HepG2 (cell line): ENCODE data around the gene SERPINB6. TPM values are rescaled to one million over a fixed set of nuclear protein-coding genes. Genes with fewer than 3 reads are reported as not detected.
A peak's percentile ranks its signal among the peaks of the same experiment; 100 is the strongest.

Experiments used
- EEA1 ChIP-seq: sonication (generic); formaldehyde crosslinking; IDR thresholded peaks from 2 replicates; pipeline ENCODE4 v1.5.1; 2020; ENCODE audit warnings: mild to moderate bottlenecking, missing genetic modification reagents, borderline replicate concordance
- EP300 ChIP-seq, 3 experiments: sonication (generic) in 1 of 3; formaldehyde crosslinking in 1 of 3; IDR thresholded peaks; 2 replicates each; pipeline versions ENCODE4 v1.5.1 to v1.6.1; 2011 to 2020; ENCODE audit warnings: low read depth in 2 of 3, low read length in 2 of 3, borderline replicate concordance in 1 of 3, improper control_type of control experiment in 1 of 3, mild to moderate bottlenecking in 1 of 3, missing genetic modification reagents in 1 of 3, moderate library complexity in 1 of 3
- HOMEZ ChIP-seq: IDR thresholded peaks from 2 replicates; pipeline ENCODE4 v1.6.1; 2016; ENCODE audit warnings: low read depth
- ISX ChIP-seq: sonication (generic); formaldehyde crosslinking; conservative IDR thresholded peaks from 2 replicates; pipeline ENCODE4 v1.5.0; 2020; ENCODE audit warnings: missing genetic modification reagents
- MEF2D ChIP-seq: sonication (generic); formaldehyde crosslinking; IDR thresholded peaks from 2 replicates; pipeline ENCODE4 v1.5.1; 2020; ENCODE audit warnings: mild to moderate bottlenecking, missing genetic modification reagents
- MLX ChIP-seq: IDR thresholded peaks from 2 replicates; pipeline ENCODE4 v1.6.1; 2016
- NCOA2 ChIP-seq: sonication (generic); formaldehyde crosslinking; IDR thresholded peaks from 2 replicates; pipeline ENCODE4 v1.8.0; 2022; ENCODE audit warnings: inconsistent platforms
- TBL1XR1 ChIP-seq: fragments of 150-350 bp; IDR thresholded peaks from 2 replicates; pipeline ENCODE4 v1.6.1; 2014; ENCODE audit warnings: borderline replicate concordance, low read length; ENCODE audit not compliant: partially characterized antibody
- ZBTB38 ChIP-seq: sonication (generic); formaldehyde crosslinking; IDR thresholded peaks from 2 replicates; pipeline ENCODE4 v1.5.1; 2020; ENCODE audit warnings: mild to moderate bottlenecking, missing genetic modification reagents
- ZFYVE20 ChIP-seq: sonication (generic); formaldehyde crosslinking; IDR thresholded peaks from 2 replicates; pipeline ENCODE4 v1.8.0; 2023; ENCODE audit warnings: low read depth, mild to moderate bottlenecking, moderate library complexity, missing genetic modification reagents, borderline replicate concordance
- ZNF138 ChIP-seq: sonication (generic); formaldehyde crosslinking; IDR thresholded peaks from 2 replicates; pipeline ENCODE4 v1.5.0; 2020; ENCODE audit warnings: mild to moderate bottlenecking, low read depth, missing genetic modification reagents
- ZNF224 ChIP-seq: sonication (generic); formaldehyde crosslinking; IDR thresholded peaks from 2 replicates; pipeline ENCODE4 v1.5.0; 2020; ENCODE audit warnings: mild to moderate bottlenecking, missing genetic modification reagents
- ZNF382 ChIP-seq: sonication (generic); formaldehyde crosslinking; IDR thresholded peaks from 2 replicates; pipeline ENCODE4 v1.5.0; 2020; ENCODE audit warnings: missing genetic modification reagents, mild to moderate bottlenecking, borderline replicate concordance
- ZNF749 ChIP-seq: sonication (generic); formaldehyde crosslinking; IDR thresholded peaks from 2 replicates; pipeline ENCODE4 v1.8.0; 2022; ENCODE audit warnings: mild to moderate bottlenecking, missing genetic modification reagents, moderate library complexity, borderline replicate concordance
- ZNF772 ChIP-seq: sonication (generic); formaldehyde crosslinking; IDR thresholded peaks from 2 replicates; pipeline ENCODE4 v1.5.0; 2020; ENCODE audit warnings: mild to moderate bottlenecking, missing genetic modification reagents
- ZNF775 ChIP-seq: sonication (generic); formaldehyde crosslinking; IDR thresholded peaks from 2 replicates; pipeline ENCODE4 v1.4.0; 2020; ENCODE audit warnings: missing genetic modification reagents, mild to moderate bottlenecking, moderate library complexity, borderline replicate concordance
- ZNF792 ChIP-seq: IDR thresholded peaks from 2 replicates; pipeline ENCODE4 v1.6.1; 2016
- polyA plus RNA-seq, 8 experiments: library from polyadenylated mRNA; depleted of rRNA in 3 of 8; stranded (reverse) in 7 of 8; unstranded in 1 of 8; fragments of >200 nt; fragmentation: Illumina TruSeq in 4 of 8; extraction: Trizol in 4 of 8; gene quantifications; 2 replicates each; pipeline versions ENCODE4 v1.2.1 to v1.2.3, GENCODE V29; 2011 to 2016; ENCODE audit warnings: low read depth in 4 of 8, missing spikeins in 1 of 8, mixed read lengths in 1 of 8; ENCODE audit not compliant: insufficient read depth in 1 of 8
- total RNA-seq, 5 experiments: library from RNA; depleted of rRNA; stranded (reverse); fragments of >200 nt; fragmentation: Illumina TruSeq; extraction: Trizol; gene quantifications; 2 replicates each; pipeline ENCODE4 v1.2.3, GENCODE V29; 2016; ENCODE audit warnings: low read depth in 1 of 5
- TF ChIP-seq, protein P1 (sequence below): sonication (generic); formaldehyde crosslinking; IDR thresholded peaks from 2 replicates; pipeline ENCODE4 v1.4.0; 2020; ENCODE audit warnings: missing genetic modification reagents, borderline replicate concordance
- TF ChIP-seq, protein P2 (sequence below): sonication (generic); formaldehyde crosslinking; conservative IDR thresholded peaks from 2 replicates; pipeline ENCODE4 v1.4.0; 2020; ENCODE audit warnings: missing genetic modification reagents

The SERPINB6 gene
- total and polyA plus RNA-seq, 2 of the 13 experiments (the other 11 are each of a cell fraction or from before 2014, with no cell fraction given): 38.2 to 61.3 TPM

GRCh38 chr6:2971420-2972218 is at the start of gene SERPINB6 (continued):
- TF ChIP-seq, protein P1, sequence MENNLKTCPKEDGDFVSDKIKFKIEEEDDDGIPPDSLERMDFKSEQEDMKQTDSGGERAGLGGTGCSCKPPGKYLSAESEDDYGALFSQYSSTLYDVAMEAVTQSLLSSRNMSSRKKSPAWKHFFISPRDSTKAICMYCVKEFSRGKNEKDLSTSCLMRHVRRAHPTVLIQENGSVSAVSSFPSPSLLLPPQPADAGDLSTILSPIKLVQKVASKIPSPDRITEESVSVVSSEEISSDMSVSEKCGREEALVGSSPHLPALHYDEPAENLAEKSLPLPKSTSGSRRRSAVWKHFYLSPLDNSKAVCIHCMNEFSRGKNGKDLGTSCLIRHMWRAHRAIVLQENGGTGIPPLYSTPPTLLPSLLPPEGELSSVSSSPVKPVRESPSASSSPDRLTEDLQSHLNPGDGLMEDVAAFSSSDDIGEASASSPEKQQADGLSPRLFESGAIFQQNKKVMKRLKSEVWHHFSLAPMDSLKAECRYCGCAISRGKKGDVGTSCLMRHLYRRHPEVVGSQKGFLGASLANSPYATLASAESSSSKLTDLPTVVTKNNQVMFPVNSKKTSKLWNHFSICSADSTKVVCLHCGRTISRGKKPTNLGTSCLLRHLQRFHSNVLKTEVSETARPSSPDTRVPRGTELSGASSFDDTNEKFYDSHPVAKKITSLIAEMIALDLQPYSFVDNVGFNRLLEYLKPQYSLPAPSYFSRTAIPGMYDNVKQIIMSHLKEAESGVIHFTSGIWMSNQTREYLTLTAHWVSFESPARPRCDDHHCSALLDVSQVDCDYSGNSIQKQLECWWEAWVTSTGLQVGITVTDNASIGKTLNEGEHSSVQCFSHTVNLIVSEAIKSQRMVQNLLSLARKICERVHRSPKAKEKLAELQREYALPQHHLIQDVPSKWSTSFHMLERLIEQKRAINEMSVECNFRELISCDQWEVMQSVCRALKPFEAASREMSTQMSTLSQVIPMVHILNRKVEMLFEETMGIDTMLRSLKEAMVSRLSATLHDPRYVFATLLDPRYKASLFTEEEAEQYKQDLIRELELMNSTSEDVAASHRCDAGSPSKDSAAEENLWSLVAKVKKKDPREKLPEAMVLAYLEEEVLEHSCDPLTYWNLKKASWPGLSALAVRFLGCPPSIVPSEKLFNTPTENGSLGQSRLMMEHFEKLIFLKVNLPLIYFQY: peak; percentile 12; the same call in 1 of the 2 replicates
- TF ChIP-seq ZBTB38 (CRISPR knock-in tag) (peak; percentile 74; the same call in 1 of the 2 replicates), ZNF224 (CRISPR knock-in tag) (no peak; the same call in 1 of the 2 replicates), ZNF138 (CRISPR knock-in tag) (0 out of 2 replicates have a peak, but pooled peaks have one; percentile 17), MEF2D (CRISPR knock-in tag) (peak; percentile 56; the same call in 1 of the 2 replicates), ZNF792 (0 out of 2 replicates have a peak, but pooled peaks have one; percentile 56), EEA1 (peak; percentile 88), ZNF382 (CRISPR knock-in tag) (no peak), EP300 (IDR thresholded peaks at IDR 0.05; ENCODE audit: low read depth in 2 of 2, low read length in 2 of 2) (no peak; a peak in 1 of 4 replicates), EP300 (CRISPR knock-in tag; IDR thresholded peaks at IDR 0.05; ENCODE audit: borderline replicate concordance) (no peak), NCOA2 (CRISPR knock-in tag) (0 out of 2 replicates have a peak, but pooled peaks have one; percentile 31), HOMEZ (CRISPR knock-in tag) (no peak), ZNF749 (CRISPR knock-in tag) (peak; percentile 31; the same call in 1 of the 2 replicates), ZNF772 (CRISPR knock-in tag) (no peak; the same call in 1 of the 2 replicates), ZNF775 (no peak), ISX (no peak), MLX (CRISPR knock-in tag) (no peak), TBL1XR1 (no peak), ZFYVE20 (no peak)
- TF ChIP-seq, protein P2, sequence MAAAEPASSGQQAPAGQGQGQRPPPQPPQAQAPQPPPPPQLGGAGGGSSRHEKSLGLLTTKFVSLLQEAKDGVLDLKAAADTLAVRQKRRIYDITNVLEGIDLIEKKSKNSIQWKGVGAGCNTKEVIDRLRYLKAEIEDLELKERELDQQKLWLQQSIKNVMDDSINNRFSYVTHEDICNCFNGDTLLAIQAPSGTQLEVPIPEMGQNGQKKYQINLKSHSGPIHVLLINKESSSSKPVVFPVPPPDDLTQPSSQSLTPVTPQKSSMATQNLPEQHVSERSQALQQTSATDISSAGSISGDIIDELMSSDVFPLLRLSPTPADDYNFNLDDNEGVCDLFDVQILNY (CRISPR knock-in tag): 0 out of 2 replicates have a peak, but pooled peaks have one; percentile 60
